DND-41 (cell line): ENCODE data around the gene NEMF.
A peak's percentile ranks its signal among the peaks of the same experiment; 100 is the strongest.

Experiments
- ATAC-seq: fragments of 200-7000 bp; cut with Tn5 transposase; 3 replicates; pipeline ENCODE4 v1.9.1; 2021; ENCODE audit warnings: low read depth; ENCODE audit not compliant: insufficient read depth
- DNase-seq: peaks from one replicate; pipeline ENCODE4 v3.0.0-alpha.2; 2020
- H2AFZ ChIP-seq: 2 replicates; pipeline ENCODE4 v1.6.0; 2012; ENCODE audit warnings: low read depth, low read length
- H3K27ac ChIP-seq: 2 replicates; pipeline ENCODE4 v1.5.1; 2012; ENCODE audit warnings: low read length, inconsistent platforms
- H3K27me3 ChIP-seq: fragments of 200-600 bp; sonication (generic); 2 replicates; pipeline ENCODE4 v1.6.0; 2012; ENCODE audit warnings: low read length, mild to moderate bottlenecking, inconsistent platforms; ENCODE audit not compliant: insufficient read depth, poor library complexity
- H3K36me3 ChIP-seq: 2 replicates; pipeline ENCODE4 v1.5.1; 2012; ENCODE audit warnings: low read length, inconsistent platforms; ENCODE audit not compliant: insufficient read depth
- H3K4me1 ChIP-seq: 2 replicates; pipeline ENCODE4 v1.5.1; 2012; ENCODE audit warnings: mild to moderate bottlenecking, low read length; ENCODE audit not compliant: insufficient read depth
- H3K4me2 ChIP-seq: 2 replicates; pipeline ENCODE4 v1.6.0; 2012; ENCODE audit warnings: mild to moderate bottlenecking, moderate library complexity, low read length, inconsistent platforms; ENCODE audit not compliant: insufficient read depth
- H3K4me3 ChIP-seq, 2 experiments: fragments of 200-600 bp in 1 of 2; shearing (Covaris generic) in 1 of 2; 2 replicates each; pipeline ENCODE4 v1.5.1; 2012 to 2016; ENCODE audit warnings: inconsistent platforms in 2 of 2, low read length in 2 of 2, mild to moderate bottlenecking in 2 of 2, low read depth in 1 of 2, moderate library complexity in 1 of 2
- H3K79me2 ChIP-seq: 2 replicates; pipeline ENCODE4 v1.6.0; 2012; ENCODE audit warnings: low read length, inconsistent platforms; ENCODE audit not compliant: insufficient read depth
- H3K9ac ChIP-seq: 2 replicates; pipeline ENCODE4 v1.6.0; 2012; ENCODE audit warnings: low read depth, mild to moderate bottlenecking, inconsistent platforms, low read length, moderate library complexity
- H3K9me3 ChIP-seq: 2 replicates; pipeline ENCODE4 v1.5.1; 2012; ENCODE audit warnings: low read length, moderate library complexity, mild to moderate bottlenecking, inconsistent platforms; ENCODE audit not compliant: insufficient read depth, severe bottlenecking
- H4K20me1 ChIP-seq: 2 replicates; pipeline ENCODE4 v1.6.0; 2012; ENCODE audit warnings: low read length; ENCODE audit not compliant: insufficient read depth
- CTCF ChIP-seq: IDR thresholded peaks from 2 replicates; pipeline ENCODE4 v1.5.1; 2012; ENCODE audit warnings: borderline replicate concordance, low read length, moderate library complexity, mild to moderate bottlenecking; ENCODE audit not compliant: poor library complexity, severe bottlenecking; ENCODE audit errors: extremely low read depth
- EZH2 ChIP-seq: IDR thresholded peaks from 3 replicates; pipeline ENCODE4 v1.6.1; 2012; ENCODE audit warnings: borderline replicate concordance, low read depth, mild to moderate bottlenecking, moderate library complexity, low read length, inconsistent platforms; ENCODE audit not compliant: severe bottlenecking

NEMF gene

GRCh38 chr14:49892636-49893308 is 40.2 kb upstream of the NEMF start, which contains the start of gene ARF6:
TSS of gene ARF6 (plus strand) at chr14:49893082. CDS start at chr14:49893737, 655 bp downstream.
- H2AFZ ChIP-seq: peak within 1 kb of the TSS; percentile 84
- peak within 1 kb of the TSS; percentile 100 for H3K27ac ChIP-seq
- peaks cover 63% of the 10 kb centered on the region for H3K79me2 ChIP-seq

GRCh38 chr14:49892301-49892635 is 39.7 kb upstream of the NEMF start:
- Histone ChIP-seq H3K9me3 (no peaks in the 10 kb centered on the region), H3K36me3 (peaks cover 32% of the 10 kb centered on the region), H3K79me2 (peaks cover 57% of the 10 kb centered on the region), H3K4me1 (peaks cover 44% of the 10 kb centered on the region), H3K9ac (peak overlapping the region; percentile 100), H2AFZ (peak overlapping the region; percentile 84), H4K20me1 (peaks cover 36% of the 10 kb centered on the region), H3K27ac (peak overlapping the region; percentile 100), H3K27me3 (no peaks in the 10 kb centered on the region), H3K4me3 (peak overlapping the region; percentile 86 to 98; a peak in 3 of 4 replicates), H3K4me2 (peak overlapping the region; percentile 79)
- DNase-seq (peak; percentile 76), ATAC-seq (peak; percentile 62)
- TF ChIP-seq EZH2 (no peak), CTCF (no peak)

More at GRCh38 chr14:49892636-49893308, 40.2 kb upstream of the NEMF start, which contains the start of gene ARF6:
- Histone ChIP-seq H3K4me3 (peak within 1 kb of the TSS; percentile 86 to 98), H3K9ac (peak within 1 kb of the TSS; percentile 100), H3K4me1 (peaks cover 49% of the 10 kb centered on the region), H3K27me3 (no peaks in the 10 kb centered on the region), H3K9me3 (no peaks in the 10 kb centered on the region), H3K36me3 (peaks cover 34% of the 10 kb centered on the region), H4K20me1 (peaks cover 38% of the 10 kb centered on the region), H3K4me2 (peak within 1 kb of the TSS; percentile 90)
- peak; percentile 84 for ATAC-seq
- TF ChIP-seq CTCF: peak; percentile 35
- no peak for TF ChIP-seq EZH2
- peak; percentile 97 for DNase-seq

- Histone ChIP-seq H3K4me2 (no peak overlapping the region), H4K20me1 (no peaks in the 10 kb centered on the region; the same call in 1 of the 2 replicates), H3K36me3 (no peaks in the 10 kb centered on the region; the same call in 1 of the 2 replicates), H3K9ac (no peak overlapping the region), H3K4me1 (peaks cover 12% of the 10 kb centered on the region), H2AFZ (no peak overlapping the region), H3K27ac (no peak overlapping the region), H3K4me3 (no peak overlapping the region), H3K9me3 (no peaks in the 10 kb centered on the region), H3K27me3 (no peaks in the 10 kb centered on the region), H3K79me2 (peaks cover 18% of the 10 kb centered on the region)
- no peak for ATAC-seq
- no peak for TF ChIP-seq CTCF
- no peak for TF ChIP-seq EZH2
- DNase-seq: no peak
Observed at GRCh38 chr14:49888293-49888692, 35.7 kb upstream of the NEMF start.
